IMR-90 (cell line): ENCODE data around the gene ADGRD1. TPM values are rescaled to one million over a fixed set of nuclear protein-coding genes. Genes with fewer than 3 reads are reported as not detected.

Experiments
- ATAC-seq: fragments of 200-7000 bp; cut with Tn5 transposase; 2 replicates; pipeline ENCODE4 v1.9.1; 2020; ENCODE audit warnings: low read depth, mild to moderate bottlenecking, moderate library complexity
- BruUV-seq: library from RNA; stranded (reverse); fragments of 400-500 nt; replicated peaks from 2 replicates; lab custom pipeline; 2021; lab: Mats Ljungman, UMichigan
- CTCF ChIA-PET: fragments of 300-600 bp; formaldehyde crosslinking; extraction: SDS; loops from one replicate; lab custom pipeline; 2021; ENCODE audit warnings: antibody characterized with exemption; lab: Yijun Ruan, JAX
- POLR2A ChIA-PET: fragments of 300-600 bp; sonication (Branson Sonifier 250); formaldehyde crosslinking; loops from one replicate; lab custom pipeline; 2022; ENCODE audit warnings: antibody characterized with exemption; ENCODE audit not compliant: unreplicated experiment; lab: Charles Lee
- DNase-seq: peaks from one replicate; pipeline ENCODE4 v3.0.0; 2013
- H2AFZ ChIP-seq: replicated peaks from 2 replicates; pipeline ENCODE3; 2013; ENCODE audit warnings: low read length, mild to moderate bottlenecking; ENCODE audit not compliant: poor library complexity
- H2AK5ac ChIP-seq: 2 replicates; pipeline ENCODE4 v1.6.1; 2013; ENCODE audit warnings: low read depth, low read length, inconsistent platforms
- H2AK9ac ChIP-seq: replicated peaks from 2 replicates; pipeline ENCODE3; 2013; ENCODE audit warnings: mild to moderate bottlenecking, low read depth, low read length, moderate library complexity; ENCODE audit not compliant: poor library complexity
- H2BK120ac ChIP-seq: 2 replicates; pipeline ENCODE4 v1.6.1; 2013; ENCODE audit warnings: low read depth, low read length, inconsistent platforms
- H2BK15ac ChIP-seq: 3 replicates; pipeline ENCODE4 v1.6.1; 2013; ENCODE audit warnings: low read depth, low read length, inconsistent platforms
- H2BK20ac ChIP-seq: 2 replicates; pipeline ENCODE4 v1.6.1; 2013; ENCODE audit warnings: low read depth, mild to moderate bottlenecking, inconsistent platforms, low read length, moderate library complexity
- H2BK5ac ChIP-seq: 2 replicates; pipeline ENCODE4 v1.6.1; 2013; ENCODE audit warnings: mild to moderate bottlenecking, low read depth, low read length, inconsistent platforms; ENCODE audit not compliant: poor library complexity, severe bottlenecking
- H3K14ac ChIP-seq: replicated peaks from 2 replicates; pipeline ENCODE4 v1.6.1; 2013; ENCODE audit warnings: low read depth, low read length, inconsistent platforms
- H3K18ac ChIP-seq: 2 replicates; pipeline ENCODE4 v1.6.1; 2013; ENCODE audit warnings: low read depth, low read length, control low read depth
- H3K23ac ChIP-seq: 2 replicates; pipeline ENCODE4 v1.6.1; 2013; ENCODE audit warnings: low read depth, low read length, inconsistent platforms
- H3K27ac ChIP-seq: 2 replicates; pipeline ENCODE4 v1.5.1; 2013; ENCODE audit warnings: mild to moderate bottlenecking, control low read depth, low read length; ENCODE audit not compliant: insufficient read depth
- H3K27me3 ChIP-seq: 2 replicates; pipeline ENCODE4 v1.6.1; 2013; ENCODE audit warnings: low read length; ENCODE audit not compliant: control insufficient read depth, insufficient read depth
- H3K36me3 ChIP-seq: 2 replicates; pipeline ENCODE4 v1.6.1; 2013; ENCODE audit warnings: low read length, mixed read lengths; ENCODE audit not compliant: control insufficient read depth, insufficient read depth
- H3K4ac ChIP-seq: 2 replicates; pipeline ENCODE4 v1.6.1; 2013; ENCODE audit warnings: low read depth, low read length, inconsistent platforms
- H3K4me1 ChIP-seq: 2 replicates; pipeline ENCODE4 v1.6.1; 2013; ENCODE audit warnings: low read length, mixed read lengths; ENCODE audit not compliant: control insufficient read depth, insufficient read depth
- H3K4me2 ChIP-seq: 2 replicates; pipeline ENCODE4 v1.6.1; 2013; ENCODE audit warnings: low read depth, mild to moderate bottlenecking, control low read depth, low read length, moderate library complexity
- H3K4me3 ChIP-seq: 2 replicates; pipeline ENCODE4 v1.5.1; 2013; ENCODE audit warnings: low read depth, mild to moderate bottlenecking, control low read depth, low read length, moderate library complexity; ENCODE audit not compliant: insufficient read depth
- H3K56ac ChIP-seq: 2 replicates; pipeline ENCODE4 v1.6.1; 2013; ENCODE audit warnings: low read length, inconsistent platforms; ENCODE audit not compliant: insufficient read depth; ENCODE audit errors: extremely low read depth
- H3K79me1 ChIP-seq, 2 experiments: 2 replicates each; pipeline ENCODE4 v1.6.1; 2013; ENCODE audit warnings: low read length in 2 of 2, inconsistent platforms in 1 of 2, low read depth in 1 of 2
- H3K9ac ChIP-seq: 2 replicates; pipeline ENCODE4 v1.6.1; 2013; ENCODE audit warnings: low read depth, low read length, control low read depth
- H3K9me1 ChIP-seq: 2 replicates; pipeline ENCODE4 v1.6.1; 2013; ENCODE audit warnings: low read length, inconsistent platforms; ENCODE audit not compliant: insufficient read depth
- H3K9me3 ChIP-seq: 2 replicates; pipeline ENCODE4 v1.6.1; 2013; ENCODE audit warnings: low read length; ENCODE audit not compliant: control insufficient read depth, insufficient read depth
- H4K20me1 ChIP-seq: 2 replicates; pipeline ENCODE4 v1.6.1; 2013; ENCODE audit warnings: low read length, inconsistent platforms; ENCODE audit not compliant: insufficient read depth
- H4K5ac ChIP-seq: 2 replicates; pipeline ENCODE4 v1.6.1; 2013; ENCODE audit warnings: mild to moderate bottlenecking, low read depth, low read length, control low read depth
- H4K8ac ChIP-seq, 2 experiments: 2 replicates each; pipeline ENCODE4 v1.6.1; 2013; ENCODE audit warnings: low read depth in 2 of 2, low read length in 2 of 2, control low read depth in 1 of 2, inconsistent platforms in 1 of 2
- H4K91ac ChIP-seq: 2 replicates; pipeline ENCODE4 v1.6.1; 2013; ENCODE audit warnings: low read depth, low read length, inconsistent platforms; ENCODE audit not compliant: insufficient read depth
- BHLHE40 ChIP-seq: fragments of 150-350 bp; IDR thresholded peaks from 2 replicates; pipeline ENCODE4 v1.6.1; 2016; ENCODE audit warnings: mild to moderate bottlenecking, low read depth, low read length
- CEBPB ChIP-seq: IDR thresholded peaks from 2 replicates; pipeline ENCODE4 v1.6.1; 2012; ENCODE audit warnings: low read depth, low read length, improper control_type of control experiment
- CTCF ChIP-seq: conservative IDR thresholded peaks from 2 replicates; pipeline ENCODE4 v1.5.1; 2012; ENCODE audit warnings: mild to moderate bottlenecking, low read depth, low read length, improper control_type of control experiment
- MAZ ChIP-seq: IDR thresholded peaks from 2 replicates; pipeline ENCODE4 v1.6.1; 2012; ENCODE audit warnings: low read depth, mild to moderate bottlenecking, low read length, improper control_type of control experiment, moderate library complexity, borderline replicate concordance
- MXI1 ChIP-seq: IDR thresholded peaks from 2 replicates; pipeline ENCODE4 v1.6.1; 2012; ENCODE audit warnings: low read depth, mild to moderate bottlenecking, low read length, moderate library complexity, borderline replicate concordance
- RAD21 ChIP-seq: IDR thresholded peaks from 2 replicates; pipeline ENCODE4 v1.6.1; 2012; ENCODE audit warnings: low read length, improper control_type of control experiment
- USF2 ChIP-seq: fragments of 150-350 bp; IDR thresholded peaks from 2 replicates; pipeline ENCODE4 v1.6.1; 2017; ENCODE audit warnings: mild to moderate bottlenecking, antibody characterized with exemption, low read length, low read depth
- WGBS, 2 experiments: methylation state at CpG; one replicate each; pipeline versions ENCODE4 v1.1.5 to v1.1.7; 2013; ENCODE audit warnings: missing lambda C conversion rate in 2 of 2; ENCODE audit not compliant: insufficient read length in 1 of 2; ENCODE audit errors: extremely low coverage in 2 of 2; 5-methylcytosine and 5-hydroxymethylcytosine counted together
- dilution Hi-C: fragments of 300-500 bp; cut with HindIII; formaldehyde crosslinking; loops from one replicate; pipeline ENCODE4 v1.14.3; 2018; ENCODE audit warnings: low sequenced_read_pairs; ENCODE audit not compliant: unreplicated experiment
- in situ Hi-C: fragments of 300-500 bp; cut with MboI; formaldehyde crosslinking; loops from 3 replicates; pipeline ENCODE4 v1.14.3; 2019; ENCODE audit warnings: low sequenced_read_pairs, inconsistent platforms, mixed read lengths
- intact Hi-C: fragments of 100-400 bp; cut with micrococcal nuclease; formaldehyde crosslinking; loops from 2 replicates; pipeline ENCODE4 v1.10.0; 2022
- polyA plus RNA-seq, 3 experiments: library from polyadenylated mRNA; depleted of rRNA; stranded (reverse); fragments of >200 nt; gene quantifications; 2 replicates each; pipeline ENCODE4 v1.2.3, GENCODE V29; 2012; ENCODE audit warnings: low replicate concordance in 1 of 3
- total RNA-seq: library from RNA; depleted of rRNA; stranded (reverse); fragments of >200 nt; gene quantifications from 2 replicates; pipeline ENCODE4 v1.2.3, GENCODE V29; 2012

The ADGRD1 gene
- total and polyA plus RNA-seq, 2 of the 4 experiments (the other 2 are of a cell fraction), result not detected

DNA sequence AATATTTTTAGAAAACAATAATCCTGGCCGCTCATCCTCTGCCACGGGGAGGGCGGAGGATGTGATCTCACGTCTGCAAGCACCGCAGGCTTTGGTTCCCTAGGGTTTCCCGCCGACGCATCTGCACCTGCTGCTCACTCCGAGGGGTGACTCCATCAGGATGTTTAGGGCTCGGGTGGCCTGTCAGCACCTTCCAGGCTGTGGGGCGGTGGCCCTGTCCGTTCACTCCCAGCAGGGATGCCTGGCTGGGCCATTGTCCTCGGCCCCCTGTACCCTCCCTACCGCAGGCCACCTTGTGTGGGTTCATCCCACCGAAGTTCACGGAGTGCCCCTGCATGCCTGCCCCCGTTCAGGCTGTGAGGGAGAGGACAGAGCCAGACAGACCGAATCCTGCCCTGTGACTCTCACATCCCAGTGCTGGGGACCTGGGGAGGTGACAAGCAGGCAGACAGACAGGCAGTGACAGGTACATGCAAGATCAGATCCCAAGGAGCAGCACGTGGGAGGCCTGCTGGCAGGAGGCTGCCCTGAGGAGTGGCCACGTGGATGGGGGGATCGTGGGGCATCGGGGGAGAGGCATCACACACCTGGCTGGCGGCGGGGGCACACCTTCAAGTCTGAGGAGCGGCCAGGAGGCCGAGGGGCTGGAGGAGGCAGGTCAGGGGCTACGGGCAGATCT, 112.6 kb downstream of the ADGRD1 start:
- Histone ChIP-seq H2AFZ (no peak overlapping the region), H4K5ac (no peak overlapping the region), H2BK15ac (no peak overlapping the region), H2AK9ac (no peak overlapping the region), H3K4me2 (no peak overlapping the region), H3K56ac (no peak overlapping the region), H3K27me3 (no peaks in the 10 kb centered on the region), H3K79me1 (no peaks in the 10 kb centered on the region), H3K9me1 (no peaks in the 10 kb centered on the region), H4K20me1 (no peaks in the 10 kb centered on the region), H3K14ac (no peak overlapping the region), H3K18ac (no peak overlapping the region), H3K9me3 (peaks cover 27% of the 10 kb centered on the region), H3K4me1 (no peaks in the 10 kb centered on the region), H4K8ac (no peak overlapping the region), H3K23ac (no peak overlapping the region), H3K27ac (no peak overlapping the region), H3K4me3 (no peak overlapping the region), H3K4ac (no peak overlapping the region), H3K36me3 (no peaks in the 10 kb centered on the region), H4K91ac (no peak overlapping the region), H2BK120ac (no peak overlapping the region), H2BK5ac (no peak overlapping the region), H2BK20ac (no peak overlapping the region), H2AK5ac (no peak overlapping the region), H3K9ac (no peak overlapping the region)
- no TSS peak for BruUV-seq
- ChIA-PET POLR2A (no interaction called here), CTCF (no interaction called here)
- 76% methylated on average over 17 of the region's 27 CpGs; no CpG with 5 or more reads in 1 of the 2 experiments for WGBS, 2 experiments
- no peak for DNase-seq
- TF ChIP-seq MXI1, result no peak
- TF ChIP-seq CEBPB, result no peak
- TF ChIP-seq RAD21, result no peak
- no peak for TF ChIP-seq USF2
- no peak for TF ChIP-seq MAZ
- no peak for TF ChIP-seq BHLHE40
- TF ChIP-seq CTCF, result no peak
- in situ Hi-C loops (no loop called here), dilution Hi-C loops (no loop called here), intact Hi-C loops (no loop called here)
- ATAC-seq, result no peak
